HG03095 (cell line): ENCODE measurements around the gene SH3BGR.

Experiments used
- ATAC-seq: cut with Tn5 transposase; IDR thresholded peaks from one replicate; pipeline ENCODE4 v1.9.1; 2021; ENCODE audit warnings: moderate library complexity; ENCODE audit not compliant: unreplicated experiment

The SH3BGR gene

DNA sequence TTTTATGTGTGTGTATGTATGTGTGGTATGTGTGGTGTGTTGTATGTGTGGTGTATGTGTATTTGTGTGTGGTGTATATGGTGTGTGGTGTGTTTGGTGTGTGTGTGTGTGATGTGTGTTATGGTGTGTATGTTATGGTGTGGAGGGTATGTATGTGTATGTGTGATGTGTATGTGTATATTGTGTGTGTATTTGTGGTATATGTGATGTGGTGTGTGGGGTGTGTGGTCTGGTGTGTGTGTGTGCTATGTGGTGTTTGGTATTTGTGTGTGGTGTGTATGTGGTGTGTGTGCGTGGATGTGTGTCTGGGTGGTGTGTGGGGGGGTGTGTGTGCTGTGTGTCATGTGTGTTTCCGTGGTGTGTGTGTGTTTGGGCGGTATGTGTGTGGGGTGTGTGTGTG, 59.3 kb downstream of the SH3BGR start:
- no peak for ATAC-seq

DNA sequence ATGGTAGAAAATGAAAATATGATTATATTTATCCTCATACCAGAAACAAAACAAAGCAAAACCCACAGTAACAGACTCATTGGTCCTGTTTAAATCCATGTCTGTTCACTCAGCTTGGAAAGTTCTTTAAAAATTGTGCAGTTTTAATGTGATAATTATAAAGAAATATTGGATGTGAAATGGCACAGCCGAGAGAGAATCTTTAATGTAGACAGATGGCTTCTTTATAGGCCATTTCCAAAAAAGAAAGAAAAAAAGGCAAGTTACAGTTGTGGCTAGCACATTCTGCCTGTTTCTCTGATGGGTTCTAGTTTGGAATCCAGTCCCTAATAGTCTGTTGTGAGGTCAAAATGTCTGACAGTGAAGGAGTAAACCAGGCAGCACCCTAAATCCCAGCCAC, 62.0 kb downstream of the SH3BGR start:
- ATAC-seq, result no peak

- no peak for ATAC-seq
Measured at GRCh38 chr21:39515684-39516472, 64.1 kb downstream of the SH3BGR start.

- ATAC-seq, result no peak
Measured at GRCh38 chr21:39518055-39518846, 66.5 kb downstream of the SH3BGR start.

DNA sequence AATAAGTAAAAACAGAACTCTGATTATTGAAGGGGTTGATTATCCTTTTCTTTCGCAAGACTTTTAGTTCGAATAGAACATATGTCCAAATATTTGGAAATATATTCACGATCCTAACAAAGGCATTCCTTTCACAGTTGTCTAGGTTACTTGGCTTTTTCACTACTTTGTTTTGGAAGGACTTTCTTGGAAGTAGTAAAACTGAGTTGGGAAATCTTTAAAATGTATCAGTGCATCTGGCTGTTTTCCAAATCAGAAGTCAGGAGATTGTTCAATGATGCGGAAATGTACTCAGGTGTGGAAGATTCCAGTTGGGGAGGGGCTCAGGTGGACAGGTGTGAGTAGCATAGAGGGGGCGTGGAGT, 67.1 kb downstream of the SH3BGR start:
- no peak for ATAC-seq

- no peak for ATAC-seq
Measured at GRCh38 chr21:39519835-39520234, 68.1 kb downstream of the SH3BGR start.

DNA sequence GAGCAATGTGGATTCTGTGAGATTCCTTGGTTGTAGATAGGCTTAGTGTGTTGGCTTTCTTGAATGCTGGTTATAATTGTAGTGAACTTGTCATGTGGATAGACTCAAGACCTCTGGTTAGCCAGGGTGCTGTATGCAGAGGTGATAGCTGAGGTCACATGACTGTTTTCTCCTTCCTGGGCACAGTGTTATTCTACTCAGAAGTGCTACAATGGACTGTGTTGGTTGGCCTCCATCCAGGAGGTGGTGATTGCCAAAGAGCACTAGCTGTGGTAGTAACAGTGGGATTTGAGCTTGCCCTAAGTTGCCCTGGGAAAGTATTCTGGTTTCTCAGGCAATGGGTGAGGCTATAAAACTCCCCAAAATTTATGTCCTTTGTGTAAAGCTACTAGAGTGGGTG, 71.6 kb downstream of the SH3BGR start:
- ATAC-seq, result no peak

DNA sequence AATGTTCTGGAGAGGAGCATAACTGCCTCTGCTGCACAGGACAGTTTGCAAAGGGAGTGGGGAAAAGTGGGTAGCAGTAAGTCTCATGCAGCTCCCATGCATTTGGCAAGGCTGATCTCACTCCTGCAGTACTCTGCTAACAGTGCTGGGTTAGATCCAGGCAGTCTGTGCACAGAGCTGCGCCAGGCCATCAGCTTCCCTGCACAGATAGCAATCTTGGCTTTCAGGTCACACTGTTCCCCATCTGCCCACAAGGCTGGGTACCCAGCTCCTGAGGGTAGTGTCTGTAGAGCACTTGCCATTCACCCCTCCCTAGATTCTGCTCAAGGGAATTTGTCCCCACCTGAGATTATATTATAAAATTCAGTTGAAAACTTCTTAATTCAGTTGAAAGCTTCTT, 72.1 kb downstream of the SH3BGR start:
- no peak for ATAC-seq

- no peak for ATAC-seq
Measured at GRCh38 chr21:39525129-39525528, 73.4 kb downstream of the SH3BGR start.

DNA sequence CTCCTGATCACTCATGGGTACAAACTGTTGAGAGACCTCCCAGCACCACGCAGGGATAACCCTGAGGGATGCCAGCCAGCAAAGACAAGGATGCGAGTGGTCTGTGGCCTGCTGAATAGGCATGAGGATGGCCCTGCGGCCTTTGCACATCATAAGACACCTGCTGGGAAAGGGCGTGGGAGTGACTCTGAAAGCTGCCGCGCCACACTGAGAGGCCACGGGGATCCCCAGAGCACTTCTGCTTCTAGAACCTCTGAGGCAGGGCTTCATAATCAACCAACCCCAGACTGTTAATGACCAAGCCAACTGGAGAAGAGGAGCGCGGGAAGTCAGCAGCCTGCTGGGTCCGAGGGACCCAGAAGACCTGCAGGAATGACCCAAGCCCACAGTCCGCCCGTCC, 73.8 kb downstream of the SH3BGR start:
- ATAC-seq, result no peak

GRCh38 chr21:39527067-39527595, 75.4 kb downstream of the SH3BGR start:
- ATAC-seq, result no peak

DNA sequence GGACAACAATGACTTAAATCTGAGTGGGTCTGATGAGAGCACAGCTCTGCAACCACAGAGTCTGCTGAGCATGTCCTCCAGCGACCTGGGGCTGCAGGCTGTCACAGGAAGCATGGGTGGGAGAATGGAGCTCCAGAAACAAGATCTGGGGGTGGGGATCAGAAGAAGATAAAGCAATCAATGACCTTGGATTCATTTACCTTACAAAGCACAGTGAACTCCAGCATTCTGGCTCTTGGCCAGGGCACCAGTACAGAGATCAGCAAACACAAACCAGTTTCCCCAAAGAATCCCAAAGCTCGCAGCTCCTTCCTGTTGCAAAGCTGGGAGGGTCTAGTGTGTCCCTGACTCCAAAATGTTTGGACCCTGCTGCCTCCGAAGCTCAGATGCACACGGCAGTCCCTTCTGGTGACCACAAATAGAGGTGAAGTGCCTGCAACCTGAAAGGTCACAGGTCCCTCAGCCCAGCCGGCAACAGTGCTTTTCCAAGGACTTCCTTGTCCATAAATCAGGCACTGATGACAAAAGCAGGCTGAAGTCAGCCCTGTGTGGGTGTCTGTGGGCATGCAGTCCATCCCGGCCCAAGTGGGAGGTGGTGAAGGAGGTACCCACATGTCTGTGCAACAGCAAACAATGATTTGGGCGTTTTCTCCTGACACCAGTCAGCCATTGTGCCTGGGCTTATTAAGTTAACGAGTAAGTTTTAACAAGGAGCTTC, 76.1 kb downstream of the SH3BGR start:
- ATAC-seq, result no peak

- no peak for ATAC-seq
Measured at GRCh38 chr21:39529026-39529425, 77.3 kb downstream of the SH3BGR start.

DNA sequence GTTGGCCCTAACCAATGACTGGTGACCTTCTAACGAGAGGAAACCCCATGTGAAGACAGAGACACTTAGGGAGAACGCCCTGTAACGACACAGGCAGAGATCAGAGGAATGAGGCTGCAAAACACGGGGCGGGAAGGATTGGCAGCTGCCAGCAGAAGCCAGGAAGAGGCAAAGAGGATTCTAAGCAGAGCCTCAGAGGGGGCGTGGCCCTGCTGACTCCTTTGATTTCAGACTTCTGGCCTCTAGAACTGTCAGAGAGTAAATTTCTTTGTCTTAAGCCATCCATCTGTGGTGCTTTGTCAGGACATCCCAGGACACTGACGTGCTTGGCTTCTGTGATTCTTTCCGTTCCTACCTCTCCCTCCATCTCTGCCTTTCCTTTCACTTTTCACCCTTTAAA, 79.3 kb downstream of the SH3BGR start:
- no peak for ATAC-seq

DNA sequence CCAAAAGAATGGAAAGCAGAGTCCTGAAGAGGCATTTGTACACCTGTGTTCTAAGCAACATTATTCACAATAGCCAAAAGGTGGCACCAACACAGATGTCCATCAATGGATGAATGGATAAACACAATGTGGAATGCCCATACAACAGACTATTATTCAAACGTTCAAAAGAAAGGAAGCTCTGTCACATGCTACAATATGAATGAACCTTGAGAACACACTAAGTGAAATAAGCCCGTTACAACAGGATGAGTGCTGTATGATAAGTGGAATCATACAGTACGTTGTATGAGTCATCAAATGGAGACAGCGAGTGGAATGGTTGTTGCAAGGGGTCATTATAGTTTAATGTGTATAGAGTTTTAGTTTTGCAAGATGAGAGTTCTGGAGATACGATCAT, 80.1 kb downstream of the SH3BGR start:
- ATAC-seq, result no peak

- no peak for ATAC-seq
Measured at GRCh38 chr21:39533545-39534380, 82.0 kb downstream of the SH3BGR start.

DNA sequence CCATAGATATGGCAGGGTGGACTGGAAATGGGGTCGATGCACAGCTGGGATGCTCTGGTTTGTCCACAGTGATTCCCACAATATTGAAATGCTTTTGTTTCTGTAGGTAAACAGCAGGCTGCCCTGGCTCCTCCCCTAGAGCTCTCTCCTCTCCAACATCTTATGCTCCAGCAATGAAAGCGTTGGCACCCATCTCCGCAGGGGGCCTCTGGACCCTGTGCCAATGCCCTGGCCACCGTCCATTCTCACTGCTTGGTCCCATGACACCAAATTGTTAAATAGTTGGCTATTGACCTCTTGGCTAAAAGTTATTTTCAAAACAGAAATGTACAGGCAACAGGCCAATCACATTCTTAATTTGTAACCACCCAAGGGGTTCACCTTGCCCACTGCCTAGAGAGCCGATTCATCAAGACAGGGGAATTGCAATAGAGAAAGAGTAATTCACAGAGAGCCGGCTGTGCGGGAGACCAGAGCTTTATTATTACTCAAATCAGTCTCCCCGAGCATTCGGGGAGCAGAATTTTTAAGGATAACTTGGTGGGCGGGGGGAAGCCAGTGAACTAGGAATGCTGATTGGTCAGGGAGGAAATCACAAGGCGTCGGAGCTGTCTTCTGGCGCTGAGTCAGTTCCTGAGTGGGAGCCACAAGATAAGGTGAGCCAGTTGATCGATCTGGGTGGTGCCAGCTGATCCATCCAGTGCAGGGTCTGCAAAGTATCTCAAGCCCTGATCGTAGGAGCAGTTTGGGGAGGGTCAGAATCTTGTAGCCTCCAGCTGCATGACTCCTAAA, 84.1 kb downstream of the SH3BGR start:
- ATAC-seq, result no peak

DNA sequence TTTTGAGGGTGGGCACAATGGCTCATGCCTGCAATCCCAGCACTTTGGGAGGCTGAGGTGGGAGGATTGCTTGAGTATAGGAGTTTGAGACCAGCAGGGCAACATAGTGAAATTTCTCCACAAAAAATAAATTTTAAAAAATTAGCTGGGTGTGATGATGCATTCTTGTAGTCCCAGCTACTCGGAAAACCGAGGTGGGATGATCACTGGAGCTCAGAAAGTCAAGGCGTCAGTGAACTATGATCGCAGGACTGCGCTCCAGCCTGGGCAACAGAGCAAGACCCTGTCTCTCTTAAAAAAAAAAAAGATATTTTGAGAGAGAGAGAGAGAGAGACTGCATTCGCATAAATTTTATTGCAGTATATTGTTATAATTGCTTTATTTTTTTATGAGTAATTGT, 85.1 kb downstream of the SH3BGR start:
- ATAC-seq, result no peak

- ATAC-seq, result no peak
Measured at GRCh38 chr21:39537571-39537970, 85.8 kb downstream of the SH3BGR start.
